Naive B cell (primary cell): Measurements from ENCODE around the gene HEYL. TPM values are rescaled to one million over a fixed set of nuclear protein-coding genes. Genes with fewer than 3 reads are reported as not detected.

Experiments used
- ATAC-seq, 2 donors: fragments of 150-1000 bp; cut with Tn5 transposase; 2 replicates each; pipeline ENCODE4 v1.10.0; 2021; ENCODE audit warnings: low read depth in 2 of 2, mild to moderate bottlenecking in 2 of 2, moderate library complexity in 2 of 2
- DNase-seq: peaks from one replicate; pipeline ENCODE4 v3.0.0; 2022
- H3K27ac Mint-ChIP-seq, 6 donors: one replicate each; pipeline ENCODE4 v1.8.0; 2020 to 2022; ENCODE audit warnings: mild to moderate bottlenecking in 6 of 6, mixed read lengths in 6 of 6, moderate library complexity in 5 of 6, inconsistent platforms in 2 of 6
- H3K27me3 Mint-ChIP-seq, 3 donors: one replicate each; pipeline ENCODE4 v1.8.0; 2021 to 2022; ENCODE audit warnings: mixed read lengths in 3 of 3, mild to moderate bottlenecking in 1 of 3
- H3K36me3 Mint-ChIP-seq, 2 donors: one replicate each; pipeline ENCODE4 v1.8.0; 2020 to 2022; ENCODE audit warnings: mixed read lengths in 2 of 2, inconsistent platforms in 1 of 2, mild to moderate bottlenecking in 1 of 2
- H3K4me1 Mint-ChIP-seq, 3 donors: one replicate each; pipeline ENCODE4 v1.8.0; 2020 to 2022; ENCODE audit warnings: mixed read lengths in 3 of 3, inconsistent platforms in 1 of 3, mild to moderate bottlenecking in 1 of 3, moderate library complexity in 1 of 3
- H3K4me3 Mint-ChIP-seq, 8 donors: one replicate each; pipeline ENCODE4 v1.8.0; 2020 to 2022; ENCODE audit warnings: mild to moderate bottlenecking in 8 of 8, mixed read lengths in 8 of 8, moderate library complexity in 8 of 8, inconsistent platforms in 2 of 8
- H3K9me3 Mint-ChIP-seq, 7 donors: one replicate each; pipeline ENCODE4 v1.8.0; 2020 to 2022; ENCODE audit warnings: mixed read lengths in 7 of 7, mild to moderate bottlenecking in 5 of 7, inconsistent platforms in 2 of 7, moderate library complexity in 1 of 7
- polyA plus RNA-seq, 6 donors: library from polyadenylated mRNA; unstranded; fragments of 300-500 nt; fragmentation: Illumina TruSeq; gene quantifications; one replicate each; pipeline ENCODE4 v1.2.3, GENCODE V29; 2021; ENCODE audit warnings: low read depth in 6 of 6

The HEYL gene
- polyA plus RNA-seq, 6 donors from 2014 or later: not detected

- Mint-ChIP-seq H3K36me3 (no peaks in the 10 kb centered on the region), H3K4me1 (peaks cover 0 to 5% (median 3%) of the 10 kb centered on the region in 3 donors), H3K9me3 (peaks cover 0 to 5% (median 1%) of the 10 kb centered on the region in 7 donors), H3K27me3 (peaks cover 43 to 58% (median 51%) of the 10 kb centered on the region in 3 donors), H3K27ac (no peak overlapping the region), H3K4me3 (no peak overlapping the region)
- DNase-seq: no peak
- ATAC-seq: no peak
Measured at GRCh38 chr1:39676948-39677548, 37.6 kb upstream of the HEYL start.

DNA sequence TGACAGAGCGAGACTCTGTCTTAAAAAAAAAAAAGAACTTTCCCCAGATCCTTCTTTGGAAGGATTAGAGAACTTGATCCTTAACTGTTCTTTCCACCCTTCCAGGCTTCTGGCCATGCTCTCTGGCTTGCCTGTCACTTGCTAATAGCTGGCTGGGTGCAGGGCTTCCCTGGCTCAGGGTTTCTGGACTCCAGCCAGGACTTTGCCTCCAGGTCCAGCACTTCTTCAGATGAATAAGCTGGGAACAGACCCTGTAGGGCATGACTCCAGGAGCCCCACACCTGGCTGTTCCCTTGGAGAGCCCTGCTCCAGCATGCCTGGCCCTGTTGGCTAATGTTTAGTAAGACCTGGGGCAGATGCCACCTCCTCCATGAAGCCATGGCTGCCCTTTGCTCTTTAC lies 35.8 kb upstream of the HEYL start:
- ATAC-seq (no peak), DNase-seq (no peak)
- Mint-ChIP-seq H3K27me3 (peaks cover 41 to 54% (median 42%) of the 10 kb centered on the region in 3 donors), H3K27ac (peak overlapping the region in 1 of 6 donors; percentile 68), H3K9me3 (peaks cover 0 to 5% (median 1%) of the 10 kb centered on the region in 7 donors), H3K4me3 (no peak overlapping the region), H3K4me1 (peaks cover 0 to 8% (median 3%) of the 10 kb centered on the region in 3 donors), H3K36me3 (no peaks in the 10 kb centered on the region)

- H3K27ac Mint-ChIP-seq: no peak overlapping the region
- peaks cover 0 to 8% (median 3%) of the 10 kb centered on the region in 3 donors for H3K4me1 Mint-ChIP-seq
- H3K4me3 Mint-ChIP-seq: peak overlapping the region in 1 of 8 donors; percentile 19
- DNase-seq: no peak
- H3K27me3 Mint-ChIP-seq: peaks cover 40 to 54% (median 51%) of the 10 kb centered on the region in 3 donors
- H3K36me3 Mint-ChIP-seq: peaks cover 0 to 3% of the 10 kb centered on the region in 2 donors
- no peak for ATAC-seq
- H3K9me3 Mint-ChIP-seq: peaks cover 0 to 4% (median 0%) of the 10 kb centered on the region in 7 donors
Measured at GRCh38 chr1:39673215-39673614, 33.8 kb upstream of the HEYL start.

- Mint-ChIP-seq H3K9me3 (peaks cover 0 to 2% (median 0%) of the 10 kb centered on the region in 7 donors), H3K4me1 (peaks cover 0 to 8% (median 3%) of the 10 kb centered on the region in 3 donors), H3K27ac (peak overlapping the region in 1 of 6 donors; percentile 21), H3K36me3 (peaks cover 0 to 3% of the 10 kb centered on the region in 2 donors), H3K4me3 (peak overlapping the region in 5 of 8 donors; percentile 27 to 77 (median 32)), H3K27me3 (peaks cover 43 to 55% (median 53%) of the 10 kb centered on the region in 3 donors)
- DNase-seq (no peak), ATAC-seq (no peak)
Measured at GRCh38 chr1:39672551-39672947, 33.1 kb upstream of the HEYL start.

- Mint-ChIP-seq H3K4me3 (peak within 1 kb of the TSS in 7 of 8 donors; percentile 27 to 77 (median 51)), H3K4me1 (peaks cover 0 to 8% (median 3%) of the 10 kb centered on the region in 3 donors), H3K27ac (peak within 1 kb of the TSS in 1 of 6 donors; percentile 21), H3K9me3 (peaks cover 0 to 2% (median 0%) of the 10 kb centered on the region in 7 donors), H3K27me3 (peaks cover 45 to 55% (median 54%) of the 10 kb centered on the region in 3 donors), H3K36me3 (peaks cover 0 to 3% of the 10 kb centered on the region in 2 donors)
- peak; percentile 23 to 45 for ATAC-seq
- no peak for DNase-seq
Measured at GRCh38 chr1:39671793-39672550, 32.5 kb upstream of the HEYL start, which contains the start of gene NT5C1A. TSS of gene NT5C1A (minus strand) at chr1:39672107. CDS start at chr1:39672038, 69 bp downstream.

GRCh38 chr1:39671433-39671792 lies 32.0 kb upstream of the HEYL start:
- DNase-seq (no peak), ATAC-seq (no peak)
- peaks cover 0 to 8% (median 3%) of the 10 kb centered on the region in 3 donors for H3K4me1 Mint-ChIP-seq
- H3K9me3 Mint-ChIP-seq: peaks cover 0 to 2% (median 0%) of the 10 kb centered on the region in 7 donors
- no peak overlapping the region for H3K27ac Mint-ChIP-seq
- H3K36me3 Mint-ChIP-seq: peaks cover 0 to 3% of the 10 kb centered on the region in 2 donors
- H3K4me3 Mint-ChIP-seq: peak overlapping the region in 1 of 8 donors; percentile 55
- H3K27me3 Mint-ChIP-seq: peaks cover 45 to 60% (median 55%) of the 10 kb centered on the region in 3 donors

GRCh38 chr1:39670689-39671088 lies 31.2 kb upstream of the HEYL start:
- peaks cover 0 to 2% (median 0%) of the 10 kb centered on the region in 7 donors for H3K9me3 Mint-ChIP-seq
- H3K27ac Mint-ChIP-seq: no peak overlapping the region
- H3K27me3 Mint-ChIP-seq: peaks cover 43 to 62% (median 55%) of the 10 kb centered on the region in 3 donors
- DNase-seq (no peak), ATAC-seq (no peak)
- peak overlapping the region in 5 of 8 donors; percentile 7 to 61 (median 42) for H3K4me3 Mint-ChIP-seq
- peaks cover 0 to 3% of the 10 kb centered on the region in 2 donors for H3K36me3 Mint-ChIP-seq
- H3K4me1 Mint-ChIP-seq: peaks cover 0 to 8% (median 3%) of the 10 kb centered on the region in 3 donors

DNA sequence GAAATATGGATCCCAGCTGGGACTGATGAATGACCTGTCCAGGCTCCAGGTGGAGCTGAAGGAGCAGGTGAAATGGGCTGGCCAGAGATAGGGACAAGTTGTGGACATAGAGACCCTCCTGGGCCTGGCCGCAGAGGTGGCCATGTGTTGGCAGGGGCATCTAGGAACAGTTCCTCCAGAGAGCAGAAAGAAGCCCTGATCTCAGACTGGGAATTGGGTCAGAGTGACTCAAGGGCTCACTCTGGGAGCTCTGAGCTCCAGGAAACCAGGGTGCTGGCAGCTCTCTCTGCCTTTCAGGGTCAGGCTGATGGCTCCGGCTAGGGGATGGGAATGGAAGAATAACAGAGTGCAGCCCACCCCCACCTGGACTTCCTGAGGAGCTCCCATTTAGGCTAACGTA lies 29.5 kb upstream of the HEYL start:
- Mint-ChIP-seq H3K27ac (no peak overlapping the region), H3K9me3 (peaks cover 0 to 2% (median 0%) of the 10 kb centered on the region in 7 donors), H3K27me3 (peaks cover 38 to 53% (median 47%) of the 10 kb centered on the region in 3 donors), H3K36me3 (peaks cover 0 to 3% of the 10 kb centered on the region in 2 donors), H3K4me3 (no peak overlapping the region), H3K4me1 (peaks cover 0 to 8% (median 3%) of the 10 kb centered on the region in 3 donors)
- ATAC-seq: no peak
- no peak for DNase-seq

DNA sequence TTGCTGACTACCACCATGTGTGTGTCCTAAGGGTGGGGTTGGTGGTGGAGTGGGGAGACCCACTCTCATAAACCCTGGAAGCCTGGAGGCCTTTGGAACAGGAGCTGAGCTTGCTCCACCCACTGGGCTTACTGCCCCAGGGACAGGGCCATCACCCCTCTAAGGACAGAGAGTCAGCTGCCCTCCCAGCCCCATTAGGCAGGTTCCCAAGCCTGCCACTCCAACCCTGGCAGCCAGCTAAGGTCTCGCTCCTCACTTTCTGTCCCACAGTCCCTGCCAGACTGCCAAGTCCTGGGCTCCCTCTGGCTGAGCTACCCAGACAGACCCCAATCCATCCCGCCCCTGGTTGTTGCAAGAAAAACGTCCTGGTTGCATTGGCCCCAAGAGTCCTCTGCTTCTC lies 28.7 kb upstream of the HEYL start:
- no peak for DNase-seq
- Mint-ChIP-seq H3K4me1 (peaks cover 0 to 8% (median 3%) of the 10 kb centered on the region in 3 donors), H3K36me3 (peaks cover 0 to 3% of the 10 kb centered on the region in 2 donors), H3K27me3 (peaks cover 30 to 45% (median 39%) of the 10 kb centered on the region in 3 donors), H3K4me3 (peak overlapping the region in 1 of 8 donors; percentile 17), H3K9me3 (peaks cover 0 to 2% (median 0%) of the 10 kb centered on the region in 7 donors), H3K27ac (no peak overlapping the region)
- ATAC-seq: no peak

- Mint-ChIP-seq H3K4me1 (peaks cover 0 to 3% (median 0%) of the 10 kb centered on the region in 3 donors), H3K9me3 (peaks cover 0 to 2% (median 0%) of the 10 kb centered on the region in 7 donors), H3K4me3 (no peak overlapping the region), H3K27me3 (peaks cover 25 to 38% (median 29%) of the 10 kb centered on the region in 3 donors), H3K36me3 (peaks cover 0 to 3% of the 10 kb centered on the region in 2 donors), H3K27ac (no peak overlapping the region)
- DNase-seq: no peak
- no peak for ATAC-seq
Measured at GRCh38 chr1:39666772-39667171, 27.3 kb upstream of the HEYL start.

DNA sequence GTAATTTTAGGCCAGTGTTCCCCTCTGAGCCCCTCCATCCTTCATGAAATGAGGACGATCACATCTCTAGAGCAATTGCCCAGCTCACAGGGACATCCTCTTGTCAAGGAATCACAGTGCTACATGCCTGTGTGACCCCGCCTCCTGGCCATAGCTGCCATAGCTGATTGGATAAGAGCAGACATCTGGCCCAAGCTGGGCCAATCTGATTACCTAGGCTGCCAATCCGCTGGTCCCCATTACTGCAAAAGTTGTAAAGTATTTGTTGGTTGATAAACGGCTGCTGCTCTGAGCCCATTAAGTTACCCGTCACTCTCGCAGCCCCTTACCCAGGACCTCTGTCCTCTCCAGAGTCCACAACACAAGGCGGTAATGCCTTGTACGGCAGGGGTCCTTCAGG lies 24.1 kb upstream of the HEYL start:
- ATAC-seq (no peak), DNase-seq (no peak)
- Mint-ChIP-seq H3K9me3 (peaks cover 0 to 1% (median 0%) of the 10 kb centered on the region in 7 donors), H3K27ac (no peak overlapping the region), H3K27me3 (peaks cover 14 to 24% (median 23%) of the 10 kb centered on the region in 3 donors), H3K36me3 (no peaks in the 10 kb centered on the region), H3K4me3 (no peak overlapping the region), H3K4me1 (no peaks in the 10 kb centered on the region)

DNA sequence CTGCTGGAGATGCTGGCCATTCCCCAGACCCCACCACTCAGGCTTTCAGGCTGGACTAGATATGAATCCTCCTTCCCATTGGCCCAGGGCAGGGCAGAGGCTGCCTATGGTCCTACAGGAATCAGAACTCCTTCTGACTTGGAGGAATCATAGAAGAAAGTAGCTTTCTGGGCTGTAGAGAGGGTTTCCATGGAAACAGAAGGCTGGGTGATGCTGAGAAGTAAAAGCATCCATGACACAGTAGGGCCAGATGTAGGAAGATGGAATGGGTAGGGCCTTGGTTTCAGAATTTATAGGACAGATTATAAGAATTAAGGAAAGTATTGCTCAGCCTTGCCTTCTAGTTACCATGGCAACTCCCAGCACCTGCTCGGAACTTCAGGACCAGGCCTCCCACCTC lies 23.4 kb upstream of the HEYL start:
- Mint-ChIP-seq H3K4me3 (no peak overlapping the region), H3K4me1 (peaks cover 0 to 4% (median 4%) of the 10 kb centered on the region in 3 donors), H3K9me3 (no peaks in the 10 kb centered on the region), H3K36me3 (no peaks in the 10 kb centered on the region), H3K27ac (peak overlapping the region in 1 of 6 donors; percentile 21), H3K27me3 (peaks cover 14 to 23% (median 18%) of the 10 kb centered on the region in 3 donors)
- ATAC-seq: no peak
- no peak for DNase-seq

DNA sequence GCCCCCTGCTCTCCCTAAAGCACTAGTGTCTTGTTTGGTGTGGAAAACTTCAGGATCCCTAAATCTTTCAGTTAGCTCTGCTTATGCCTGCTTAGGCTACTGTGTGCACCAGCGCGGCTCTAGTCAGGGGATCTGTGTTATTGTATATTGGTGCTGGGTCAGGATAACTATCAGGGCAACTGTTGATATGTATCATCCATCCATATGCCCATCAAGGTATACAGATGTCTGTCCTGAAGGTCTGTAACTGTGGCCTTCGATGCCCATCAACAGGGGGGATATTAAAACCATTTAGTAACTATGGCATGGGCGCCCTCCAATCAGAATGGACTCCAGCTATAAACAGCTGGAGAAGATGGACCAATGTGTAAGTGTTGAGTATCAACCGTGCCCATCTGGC lies 20.1 kb upstream of the HEYL start:
- Mint-ChIP-seq H3K27ac (no peak overlapping the region), H3K4me3 (no peak overlapping the region), H3K27me3 (peaks cover 3 to 33% (median 17%) of the 10 kb centered on the region in 3 donors), H3K4me1 (peaks cover 0 to 6% (median 6%) of the 10 kb centered on the region in 3 donors), H3K9me3 (no peaks in the 10 kb centered on the region), H3K36me3 (no peaks in the 10 kb centered on the region)
- DNase-seq: no peak
- no peak for ATAC-seq
